ENCODE data around the gene CDIPT. TPM values are rescaled to one million over a fixed set of nuclear protein-coding genes. Genes with fewer than 3 reads are reported as not detected.

CDIPT gene
- total RNA-seq, 1 experiment from 2014 or later = 58.3 TPM

DNA sequence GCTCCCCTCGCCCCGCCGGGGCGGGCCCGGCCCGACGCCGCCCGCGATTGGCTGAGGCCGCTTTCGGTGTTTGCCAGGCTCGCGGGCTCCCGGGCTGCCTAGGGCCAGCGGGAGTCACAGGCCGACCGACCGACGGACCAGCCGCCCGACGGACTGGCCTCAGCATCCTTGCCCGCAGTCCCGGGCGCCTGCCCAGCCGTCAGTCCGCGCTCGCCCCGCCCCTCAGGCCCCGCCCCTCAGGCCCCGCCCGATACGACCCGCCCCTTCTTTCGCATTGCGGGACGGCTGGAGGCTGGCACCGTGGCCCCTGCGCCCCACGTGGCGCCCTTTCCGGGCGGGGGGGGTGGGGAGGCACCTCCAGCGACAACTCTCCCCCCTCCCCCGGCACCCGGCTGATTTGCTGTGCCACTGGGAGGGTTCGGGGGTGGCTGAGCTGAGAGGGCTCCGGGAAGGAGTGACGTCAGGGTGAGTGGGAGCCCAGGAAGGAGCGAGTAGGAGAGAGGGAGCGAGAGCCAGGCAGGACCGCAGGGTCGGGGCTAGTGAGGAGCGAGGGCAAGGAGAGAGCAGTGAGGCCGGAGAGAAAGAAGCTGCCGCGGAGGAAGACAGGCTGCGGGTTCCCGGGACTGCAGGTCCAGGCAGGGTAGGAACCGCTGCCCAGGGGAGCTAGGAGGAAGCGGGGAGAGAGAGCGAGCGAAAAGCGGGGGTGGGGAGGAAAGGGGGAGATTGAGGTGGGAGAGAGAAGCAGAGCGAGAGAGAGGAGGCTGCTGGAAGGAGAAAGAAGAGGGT, 37.3 kb upstream of the CDIPT start, which contains the start of gene ASPHD1 (continued):
- TF ChIP-seq, protein P1, sequence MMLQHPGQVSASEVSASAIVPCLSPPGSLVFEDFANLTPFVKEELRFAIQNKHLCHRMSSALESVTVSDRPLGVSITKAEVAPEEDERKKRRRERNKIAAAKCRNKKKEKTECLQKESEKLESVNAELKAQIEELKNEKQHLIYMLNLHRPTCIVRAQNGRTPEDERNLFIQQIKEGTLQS (IDR thresholded peaks at IDR 0.05) = no peak
- TF ChIP-seq, protein P2, sequence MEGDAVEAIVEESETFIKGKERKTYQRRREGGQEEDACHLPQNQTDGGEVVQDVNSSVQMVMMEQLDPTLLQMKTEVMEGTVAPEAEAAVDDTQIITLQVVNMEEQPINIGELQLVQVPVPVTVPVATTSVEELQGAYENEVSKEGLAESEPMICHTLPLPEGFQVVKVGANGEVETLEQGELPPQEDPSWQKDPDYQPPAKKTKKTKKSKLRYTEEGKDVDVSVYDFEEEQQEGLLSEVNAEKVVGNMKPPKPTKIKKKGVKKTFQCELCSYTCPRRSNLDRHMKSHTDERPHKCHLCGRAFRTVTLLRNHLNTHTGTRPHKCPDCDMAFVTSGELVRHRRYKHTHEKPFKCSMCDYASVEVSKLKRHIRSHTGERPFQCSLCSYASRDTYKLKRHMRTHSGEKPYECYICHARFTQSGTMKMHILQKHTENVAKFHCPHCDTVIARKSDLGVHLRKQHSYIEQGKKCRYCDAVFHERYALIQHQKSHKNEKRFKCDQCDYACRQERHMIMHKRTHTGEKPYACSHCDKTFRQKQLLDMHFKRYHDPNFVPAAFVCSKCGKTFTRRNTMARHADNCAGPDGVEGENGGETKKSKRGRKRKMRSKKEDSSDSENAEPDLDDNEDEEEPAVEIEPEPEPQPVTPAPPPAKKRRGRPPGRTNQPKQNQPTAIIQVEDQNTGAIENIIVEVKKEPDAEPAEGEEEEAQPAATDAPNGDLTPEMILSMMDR (IDR thresholded peaks at IDR 0.05 in 2 of 3, conservative IDR thresholded peaks at IDR 0.05 in 1 of 3; ENCODE audit: borderline replicate concordance in 1 of 3, insufficient read depth in 1 of 3, low read depth in 2 of 3, low read length in 2 of 3) = no peak
- no peak for TF ChIP-seq YY1 (IDR thresholded peaks at IDR 0.05; ENCODE audit: extremely low read depth, insufficient replicate concordance, low read depth, low read length)
- TF ChIP-seq, protein P3, sequence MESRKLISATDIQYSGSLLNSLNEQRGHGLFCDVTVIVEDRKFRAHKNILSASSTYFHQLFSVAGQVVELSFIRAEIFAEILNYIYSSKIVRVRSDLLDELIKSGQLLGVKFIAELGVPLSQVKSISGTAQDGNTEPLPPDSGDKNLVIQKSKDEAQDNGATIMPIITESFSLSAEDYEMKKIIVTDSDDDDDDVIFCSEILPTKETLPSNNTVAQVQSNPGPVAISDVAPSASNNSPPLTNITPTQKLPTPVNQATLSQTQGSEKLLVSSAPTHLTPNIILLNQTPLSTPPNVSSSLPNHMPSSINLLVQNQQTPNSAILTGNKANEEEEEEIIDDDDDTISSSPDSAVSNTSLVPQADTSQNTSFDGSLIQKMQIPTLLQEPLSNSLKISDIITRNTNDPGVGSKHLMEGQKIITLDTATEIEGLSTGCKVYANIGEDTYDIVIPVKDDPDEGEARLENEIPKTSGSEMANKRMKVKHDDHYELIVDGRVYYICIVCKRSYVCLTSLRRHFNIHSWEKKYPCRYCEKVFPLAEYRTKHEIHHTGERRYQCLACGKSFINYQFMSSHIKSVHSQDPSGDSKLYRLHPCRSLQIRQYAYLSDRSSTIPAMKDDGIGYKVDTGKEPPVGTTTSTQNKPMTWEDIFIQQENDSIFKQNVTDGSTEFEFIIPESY (IDR thresholded peaks at IDR 0.05; ENCODE audit: extremely low read depth, insufficient replicate concordance, low read length) = no peak
- no peak for TF ChIP-seq POLR2A (IDR thresholded peaks at IDR 0.05; ENCODE audit: borderline replicate concordance, extremely low read depth, insufficient read depth, insufficient read length)
- TF ChIP-seq POLR2AphosphoS5 (IDR thresholded peaks at IDR 0.05; ENCODE audit: low read depth, low read length) = no peak
- TF ChIP-seq, protein P4, sequence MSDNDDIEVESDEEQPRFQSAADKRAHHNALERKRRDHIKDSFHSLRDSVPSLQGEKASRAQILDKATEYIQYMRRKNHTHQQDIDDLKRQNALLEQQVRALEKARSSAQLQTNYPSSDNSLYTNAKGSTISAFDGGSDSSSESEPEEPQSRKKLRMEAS (IDR thresholded peaks at IDR 0.05) = peak; percentile 90
- no peak for TF ChIP-seq SIN3A (IDR thresholded peaks at IDR 0.05; ENCODE audit: low read depth)
- no peak for TF ChIP-seq CEBPB (IDR thresholded peaks at IDR 0.05; ENCODE audit: low read depth)
- no peak for TF ChIP-seq TCF7L2 (IDR thresholded peaks at IDR 0.05; ENCODE audit: borderline replicate concordance, extremely low read depth, insufficient read depth, insufficient read length)
- TF ChIP-seq SP1 (IDR thresholded peaks at IDR 0.05; ENCODE audit: low read depth) = peak; percentile 55
- no peak for TF ChIP-seq ZNF274 (IDR thresholded peaks at IDR 0.05; ENCODE audit: low read depth, low read length)

All from HCT116 (cell line).